GM12874 (cell line): Measurements from ENCODE around the gene PAX5.

Experiments
- CTCF ChIP-seq: IDR thresholded peaks from 2 replicates; pipeline ENCODE4 v1.5.1; 2011; ENCODE audit warnings: low read depth, mild to moderate bottlenecking, control low read depth, low read length, moderate library complexity; ENCODE audit not compliant: insufficient read depth

PAX5 gene

GRCh38 chr9:36818965-36819870 lies 214.8 kb downstream of the PAX5 start:
- no peak for TF ChIP-seq CTCF

- TF ChIP-seq CTCF: no peak
These were observed 215.7 kb downstream of the PAX5 start for GRCh38 chr9:36818242-36818938.

DNA sequence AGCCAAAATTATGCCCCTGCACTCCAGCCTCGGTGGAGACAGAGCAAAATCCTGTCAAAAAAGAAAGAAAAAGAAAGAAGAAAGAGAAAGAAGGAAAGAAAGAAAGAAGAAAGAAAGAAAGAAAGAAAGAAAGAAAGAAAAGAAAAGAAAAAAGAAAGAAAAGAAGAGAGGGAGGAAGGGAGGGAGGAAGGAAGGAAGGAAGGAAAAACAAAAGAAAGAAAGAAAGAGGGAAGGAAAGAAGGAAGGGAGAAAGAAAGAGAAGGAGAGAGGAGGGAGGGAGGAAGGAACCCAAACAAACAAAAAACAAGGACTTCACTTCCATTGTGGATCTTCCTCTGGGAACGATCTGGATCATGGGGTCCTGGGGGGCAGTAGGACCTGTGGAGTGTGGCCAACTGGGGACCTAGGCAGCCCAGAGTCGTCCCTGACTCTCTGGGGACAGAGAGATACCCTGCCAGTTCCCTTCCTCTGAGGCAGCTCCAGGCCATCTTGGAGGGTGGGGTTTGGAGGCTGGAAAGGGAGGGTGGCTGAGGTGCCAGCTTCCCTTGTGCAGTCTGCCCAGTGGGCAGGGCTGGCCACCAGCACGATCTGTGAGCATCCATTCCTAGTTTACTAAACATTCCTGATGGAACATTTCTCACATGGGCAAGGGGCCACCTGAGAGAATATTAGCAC lies 216.8 kb downstream of the PAX5 start:
- TF ChIP-seq CTCF: no peak

- TF ChIP-seq CTCF: no peak
These were observed 217.7 kb downstream of the PAX5 start for GRCh38 chr9:36816371-36816770.

DNA sequence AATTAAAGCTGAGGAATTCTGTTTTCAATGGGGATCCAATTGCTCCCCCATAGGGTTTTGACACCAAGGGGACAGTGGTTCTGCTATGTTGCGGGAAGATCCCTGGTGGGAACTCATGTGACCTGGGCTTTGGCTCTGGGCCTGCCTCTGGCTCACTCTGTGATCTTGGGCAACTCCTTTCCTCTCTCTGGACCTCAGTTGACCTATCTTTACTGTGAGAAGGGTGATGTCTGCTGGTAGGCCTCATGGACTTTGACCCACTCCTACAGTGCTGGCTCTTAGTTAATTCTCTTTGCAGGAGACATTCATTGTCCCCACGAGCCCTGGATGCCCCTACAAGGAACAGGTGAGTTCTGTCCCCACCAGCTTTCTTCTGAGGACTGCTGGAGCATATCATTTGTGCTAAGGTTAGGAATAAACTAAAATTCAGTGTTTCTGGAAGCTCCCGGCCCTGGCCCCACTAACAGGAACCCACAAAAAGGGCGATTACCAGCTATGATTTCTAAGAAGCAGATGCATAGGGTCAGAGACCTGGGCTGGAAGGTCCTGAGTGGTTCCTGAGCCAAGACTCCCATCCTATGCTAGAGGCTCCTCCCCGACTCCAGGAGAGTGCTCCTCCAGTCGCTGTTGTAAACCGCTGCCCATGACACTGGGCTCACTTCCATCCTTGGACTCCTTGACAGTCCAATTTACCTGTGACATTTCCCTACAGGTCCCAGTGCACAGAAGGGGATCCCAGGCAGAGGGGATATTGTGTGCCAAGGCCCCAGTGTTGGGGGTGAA lies 218.3 kb downstream of the PAX5 start:
- TF ChIP-seq CTCF: no peak

GRCh38 chr9:36815023-36815422 lies 219.0 kb downstream of the PAX5 start:
- TF ChIP-seq CTCF: no peak
